Uterus (tissue), 2 donors: Measurements from ENCODE around the gene EXOSC7.

Source experiments
- POLR2A ChIP-seq, 2 donors: fragments of 450-650 bp; IDR thresholded peaks; one replicate each; pipeline ENCODE4 v1.6.1; 2016; ENCODE audit warnings: antibody characterized with exemption in 2 of 2, mild to moderate bottlenecking in 1 of 2, moderate library complexity in 1 of 2
- TF ChIP-seq, protein P1 (sequence below), 4 experiments: fragments of 200-600 bp in 2 of 4; fragments of 450-650 bp in 2 of 4; sonication (generic) in 2 of 4; IDR thresholded peaks; one replicate each; pipeline ENCODE4 v1.5.1; 2016 to 2019; ENCODE audit warnings: antibody characterized with exemption in 4 of 4, mild to moderate bottlenecking in 2 of 4, moderate library complexity in 1 of 4

DNA sequence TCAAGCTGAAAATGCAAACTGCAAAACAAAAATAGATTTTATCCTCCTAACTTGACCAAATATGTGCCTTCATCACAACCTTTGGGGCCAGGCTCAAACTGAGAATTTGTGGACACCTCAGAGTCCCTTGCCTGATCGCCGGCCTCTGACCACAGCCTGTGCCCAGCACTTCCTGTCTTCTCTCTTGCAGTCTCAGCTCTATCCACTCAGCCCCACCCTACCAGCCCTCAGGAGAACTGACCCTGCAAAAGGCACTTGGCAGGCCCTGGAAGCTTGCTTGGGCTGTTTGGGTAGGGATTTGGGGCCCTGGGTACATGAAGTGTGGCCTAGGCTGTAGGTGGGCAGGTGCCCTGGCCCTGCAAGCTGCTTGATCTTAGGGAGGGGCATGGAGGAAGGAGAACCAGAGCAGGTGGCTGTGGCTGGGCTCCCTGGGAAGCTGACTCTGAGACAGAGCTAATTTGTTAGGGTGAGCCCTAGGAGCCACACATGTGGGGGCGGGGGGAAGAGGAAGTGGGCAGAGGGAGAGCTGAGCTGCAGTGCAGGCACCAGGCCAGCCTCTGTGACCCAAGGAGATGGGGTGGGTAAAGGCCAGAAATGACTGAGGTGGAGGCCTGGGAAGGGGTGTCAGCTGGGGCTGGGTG, 58.7 kb downstream of the EXOSC7 start:
- no peak for TF ChIP-seq POLR2A (IDR thresholded peaks at IDR 0.05)
- TF ChIP-seq, protein P1, sequence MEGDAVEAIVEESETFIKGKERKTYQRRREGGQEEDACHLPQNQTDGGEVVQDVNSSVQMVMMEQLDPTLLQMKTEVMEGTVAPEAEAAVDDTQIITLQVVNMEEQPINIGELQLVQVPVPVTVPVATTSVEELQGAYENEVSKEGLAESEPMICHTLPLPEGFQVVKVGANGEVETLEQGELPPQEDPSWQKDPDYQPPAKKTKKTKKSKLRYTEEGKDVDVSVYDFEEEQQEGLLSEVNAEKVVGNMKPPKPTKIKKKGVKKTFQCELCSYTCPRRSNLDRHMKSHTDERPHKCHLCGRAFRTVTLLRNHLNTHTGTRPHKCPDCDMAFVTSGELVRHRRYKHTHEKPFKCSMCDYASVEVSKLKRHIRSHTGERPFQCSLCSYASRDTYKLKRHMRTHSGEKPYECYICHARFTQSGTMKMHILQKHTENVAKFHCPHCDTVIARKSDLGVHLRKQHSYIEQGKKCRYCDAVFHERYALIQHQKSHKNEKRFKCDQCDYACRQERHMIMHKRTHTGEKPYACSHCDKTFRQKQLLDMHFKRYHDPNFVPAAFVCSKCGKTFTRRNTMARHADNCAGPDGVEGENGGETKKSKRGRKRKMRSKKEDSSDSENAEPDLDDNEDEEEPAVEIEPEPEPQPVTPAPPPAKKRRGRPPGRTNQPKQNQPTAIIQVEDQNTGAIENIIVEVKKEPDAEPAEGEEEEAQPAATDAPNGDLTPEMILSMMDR (IDR thresholded peaks at IDR 0.05) = no peak
